Right lobe of liver (tissue), 6 donors: Measurements from ENCODE around the gene TTC28. TPM values are rescaled to one million over a fixed set of nuclear protein-coding genes. Genes with fewer than 3 reads are reported as not detected.
A peak's percentile ranks its signal among the peaks of the same experiment; 100 is the strongest.

Experiments used
- ATAC-seq, 4 donors: fragments of 200-7000 bp; cut with Tn5 transposase; one replicate each; pipeline ENCODE4 v1.9.1; 2020; ENCODE audit warnings: mild to moderate bottlenecking in 4 of 4, moderate library complexity in 4 of 4
- DNase-seq, 3 donors: peaks; one replicate each; pipeline ENCODE4 v3.0.0-alpha.2; 2020
- H3K27ac ChIP-seq, 3 donors: fragments of 200-600 bp; one replicate each; pipeline ENCODE4 v1.8.0; 2022
- H3K27me3 ChIP-seq, 2 donors: fragments of 200-600 bp; one replicate each; pipeline ENCODE4 v1.8.0; 2022
- H3K36me3 ChIP-seq, 4 donors: fragments of 200-600 bp; sonication (generic) in 1 of 4; one replicate each; pipeline versions ENCODE4 v1.5.1 to v1.8.0; 2017 to 2022; ENCODE audit warnings: control low read depth in 1 of 4
- H3K4me1 ChIP-seq, 4 donors: fragments of 200-600 bp; sonication (generic) in 1 of 4; one replicate each; pipeline versions ENCODE4 v1.5.1 to v1.8.0; 2017 to 2022; ENCODE audit warnings: control low read depth in 1 of 4
- H3K4me3 ChIP-seq, 3 donors: fragments of 200-600 bp; one replicate each; pipeline ENCODE4 v1.8.0; 2022
- H3K9me3 ChIP-seq, 4 donors: fragments of 200-600 bp; sonication (generic) in 1 of 4; one replicate each; pipeline versions ENCODE4 v1.5.1 to v1.8.0; 2017 to 2022; ENCODE audit warnings: control low read depth in 1 of 4
- POLR2A ChIP-seq: fragments of 450-650 bp; IDR thresholded peaks from one replicate; pipeline ENCODE4 v1.6.1; 2017; ENCODE audit warnings: antibody characterized with exemption, mild to moderate bottlenecking
- WGBS: methylation state at CpG from one replicate; pipeline ENCODE4 v1.1.6; 2018; ENCODE audit warnings: low coverage, low lambda C conversion rate; ENCODE audit not compliant: insufficient coverage; ENCODE audit errors: missing lambda C conversion rate; 5-methylcytosine and 5-hydroxymethylcytosine counted together
- intact Hi-C, 2 donors: fragments of 100-400 bp; cut with DNase I; formaldehyde crosslinking; loops; one replicate each; pipeline versions ENCODE4 v1.11.2 to v1.14.1; 2022
- total RNA-seq, 6 experiments: library from RNA; depleted of rRNA in 2 of 6; stranded (reverse); fragments of >200 nt in 2 of 6; fragmentation: NEBNext Ultra II Directional in 3 of 6; extraction: Animal tissue kit (Norgen Biotek cat#: 25700) in 3 of 6; gene quantifications; one replicate each; pipeline versions ENCODE4 v1.1.0 to v1.2.4, GENCODE V29; 2016 to 2023
- TF ChIP-seq, protein P1 (sequence below), 4 donors: fragments of 200-600 bp in 3 of 4; fragments of 450-650 bp in 1 of 4; IDR thresholded peaks; one replicate each; pipeline versions ENCODE4 v1.5.1 to v1.8.0; 2016 to 2022; ENCODE audit warnings: antibody characterized with exemption in 4 of 4, mild to moderate bottlenecking in 2 of 4
- donor health status: DM: no; HTN: yes; CAD: no.
- donor health status: DM: no; HTN: no; CAD: no.
- donor health status: DM: no; HTN: no; CAD: no.
- donor health status: DM: no; HTN: yes; CAD: no.
- donor health status: DM: no; HTN: yes; CAD: no.

The TTC28 gene
- total RNA-seq, 6 experiments from 2014 or later: 9.4 to 38.3 (median 15.0) TPM

DNA sequence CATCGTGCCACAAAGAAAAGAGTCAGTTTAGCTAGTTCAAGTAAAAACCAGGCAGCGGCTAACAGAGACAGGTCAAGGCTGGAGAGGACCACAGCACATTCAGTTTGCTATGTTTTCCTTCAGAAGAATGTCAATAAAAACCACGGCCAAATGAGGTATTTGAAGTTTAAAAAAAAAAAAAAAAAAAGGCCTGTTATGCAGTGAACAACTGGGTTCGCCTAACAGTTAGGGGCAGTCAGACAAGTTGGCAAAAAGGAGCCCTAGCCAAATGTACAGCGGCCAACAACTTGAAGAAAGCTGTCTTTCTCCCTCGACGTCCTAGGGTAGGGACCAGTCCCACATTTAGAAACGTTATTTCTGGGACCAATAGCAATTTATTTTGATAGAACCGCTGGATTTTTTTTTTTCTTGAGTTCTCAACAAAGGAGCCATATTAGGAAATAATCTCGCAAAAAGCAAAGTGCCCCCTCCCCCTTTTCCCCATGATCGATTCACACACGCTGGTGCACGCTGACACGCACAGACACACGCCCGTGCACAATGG lies 237.8 kb downstream of the TTC28 start:
- peak; percentile 51 to 69 (median 62) for ATAC-seq
- Histone ChIP-seq H3K36me3 (no peaks in the 10 kb centered on the region), H3K9me3 (no peaks in the 10 kb centered on the region), H3K27me3 (no peaks in the 10 kb centered on the region), H3K4me1 (peaks cover 0 to 20% (median 7%) of the 10 kb centered on the region in 4 donors), H3K4me3 (peak overlapping the region; percentile 51 to 62 (median 53)), H3K27ac (peak overlapping the region; percentile 15 to 83 (median 61))
- no peak for TF ChIP-seq POLR2A
- TF ChIP-seq, protein P1, sequence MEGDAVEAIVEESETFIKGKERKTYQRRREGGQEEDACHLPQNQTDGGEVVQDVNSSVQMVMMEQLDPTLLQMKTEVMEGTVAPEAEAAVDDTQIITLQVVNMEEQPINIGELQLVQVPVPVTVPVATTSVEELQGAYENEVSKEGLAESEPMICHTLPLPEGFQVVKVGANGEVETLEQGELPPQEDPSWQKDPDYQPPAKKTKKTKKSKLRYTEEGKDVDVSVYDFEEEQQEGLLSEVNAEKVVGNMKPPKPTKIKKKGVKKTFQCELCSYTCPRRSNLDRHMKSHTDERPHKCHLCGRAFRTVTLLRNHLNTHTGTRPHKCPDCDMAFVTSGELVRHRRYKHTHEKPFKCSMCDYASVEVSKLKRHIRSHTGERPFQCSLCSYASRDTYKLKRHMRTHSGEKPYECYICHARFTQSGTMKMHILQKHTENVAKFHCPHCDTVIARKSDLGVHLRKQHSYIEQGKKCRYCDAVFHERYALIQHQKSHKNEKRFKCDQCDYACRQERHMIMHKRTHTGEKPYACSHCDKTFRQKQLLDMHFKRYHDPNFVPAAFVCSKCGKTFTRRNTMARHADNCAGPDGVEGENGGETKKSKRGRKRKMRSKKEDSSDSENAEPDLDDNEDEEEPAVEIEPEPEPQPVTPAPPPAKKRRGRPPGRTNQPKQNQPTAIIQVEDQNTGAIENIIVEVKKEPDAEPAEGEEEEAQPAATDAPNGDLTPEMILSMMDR (IDR thresholded peaks at IDR 0.05): no peak
- intact Hi-C loops: no loop called here
- peak in 1 of 3 donors; percentile 50 for DNase-seq
- 5% methylated on average over 16 of the region's 16 CpGs for WGBS

DNA sequence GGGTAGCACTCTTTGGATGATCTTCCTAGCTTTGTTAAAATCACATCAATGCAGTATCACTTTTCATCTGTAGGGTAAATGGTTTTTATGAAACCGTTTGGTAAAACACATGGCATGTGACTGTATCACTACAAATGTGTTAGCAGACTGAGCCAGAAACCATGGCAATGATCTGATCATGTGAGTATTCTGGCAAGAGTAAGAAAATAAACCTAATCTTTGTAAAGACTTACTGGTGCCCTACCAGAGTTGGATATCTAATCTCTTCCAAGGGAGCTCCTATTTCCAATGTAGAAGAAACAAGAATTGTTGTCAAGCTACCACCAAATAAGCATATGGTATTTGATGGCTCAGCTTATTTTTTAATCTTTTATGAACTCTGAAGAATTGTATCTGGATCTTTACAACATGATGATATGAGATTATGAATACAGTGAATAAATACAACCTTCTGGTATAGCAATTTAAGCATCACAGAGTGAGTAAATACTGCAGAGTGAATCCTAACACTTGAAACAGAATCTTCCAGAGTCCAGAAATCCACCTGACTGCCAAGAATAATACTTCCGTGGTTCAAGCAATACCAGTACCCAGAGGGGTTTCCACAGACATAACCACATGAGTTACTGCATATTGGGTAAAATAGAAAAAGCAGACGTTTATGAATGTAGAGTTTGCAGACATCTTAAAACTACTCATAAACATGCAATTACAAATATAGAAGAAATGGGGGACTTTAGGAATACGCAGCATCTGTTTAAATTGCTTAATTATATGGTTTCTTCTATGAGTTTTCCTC lies 238.8 kb downstream of the TTC28 start:
- DNase-seq (no peak), ATAC-seq (no peak)
- Histone ChIP-seq H3K9me3 (no peaks in the 10 kb centered on the region), H3K36me3 (no peaks in the 10 kb centered on the region), H3K27me3 (no peaks in the 10 kb centered on the region), H3K4me3 (no peak overlapping the region), H3K4me1 (peaks cover 0 to 20% (median 8%) of the 10 kb centered on the region in 4 donors), H3K27ac (no peak overlapping the region)
- WGBS: 54% methylated on average over 4 of the region's 4 CpGs
- intact Hi-C loops: no loop called here
- TF ChIP-seq, protein P1 (IDR thresholded peaks at IDR 0.05): no peak
- no peak for TF ChIP-seq POLR2A

DNA sequence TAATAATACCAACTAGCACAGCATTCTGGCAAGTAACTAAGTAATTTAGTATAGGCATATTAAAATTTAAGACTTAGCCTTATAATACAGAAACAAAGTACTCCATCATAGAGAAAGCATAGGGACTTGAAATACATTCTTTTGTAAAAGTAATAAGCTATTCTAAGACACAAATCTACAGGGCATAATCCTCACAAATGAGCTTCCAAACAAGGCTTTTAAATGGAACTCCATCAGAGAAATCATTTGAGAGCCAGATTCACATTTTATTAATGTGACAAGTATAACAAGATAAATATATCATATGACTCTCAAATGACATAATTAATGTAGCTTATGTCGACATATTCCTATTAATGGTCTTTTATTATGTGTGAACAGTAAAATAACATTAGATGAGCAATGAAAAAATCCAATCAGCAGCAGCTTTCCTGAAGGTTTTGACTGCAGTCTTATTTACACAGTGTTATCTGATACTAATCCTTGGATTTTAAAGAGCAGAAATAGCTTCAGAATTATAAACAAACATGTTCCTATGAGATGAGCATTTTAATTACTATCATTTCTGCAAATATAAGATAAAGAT lies 241.4 kb downstream of the TTC28 start:
- TF ChIP-seq, protein P1 (IDR thresholded peaks at IDR 0.05): no peak
- TF ChIP-seq POLR2A: no peak
- no peaks in the 10 kb centered on the region for H3K36me3 ChIP-seq
- no peaks in the 10 kb centered on the region for H3K9me3 ChIP-seq
- peaks cover 0 to 25% (median 12%) of the 10 kb centered on the region in 4 donors for H3K4me1 ChIP-seq
- DNase-seq: no peak
- 87% methylated on average over 1 of the region's 1 CpG for WGBS
- intact Hi-C loops: no loop called here
- H3K4me3 ChIP-seq: no peak overlapping the region
- H3K27ac ChIP-seq: no peak overlapping the region
- ATAC-seq: no peak
- no peaks in the 10 kb centered on the region for H3K27me3 ChIP-seq

DNA sequence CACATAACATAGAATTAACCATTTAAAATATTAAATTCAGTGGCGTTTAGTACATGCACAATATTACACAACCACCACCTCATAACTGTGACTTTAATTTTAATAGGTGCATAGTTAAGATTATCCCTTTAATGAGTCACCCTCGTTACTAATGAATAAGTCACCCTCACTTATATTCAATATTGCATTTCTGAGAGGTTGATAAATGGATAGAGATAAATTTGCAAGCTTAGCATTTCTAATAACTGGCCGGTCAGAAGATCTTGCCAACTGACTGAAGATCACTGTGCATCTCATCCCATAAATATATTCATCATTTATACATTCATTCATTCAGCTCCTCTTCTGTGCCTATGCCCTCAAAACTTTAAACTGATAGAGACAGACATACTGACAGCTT lies 243.7 kb downstream of the TTC28 start:
- no peak for TF ChIP-seq POLR2A
- TF ChIP-seq, protein P1 (IDR thresholded peaks at IDR 0.05): no peak
- no peaks in the 10 kb centered on the region for H3K9me3 ChIP-seq
- no peak overlapping the region for H3K27ac ChIP-seq
- intact Hi-C loops: no loop called here
- ATAC-seq (no peak), DNase-seq (no peak)
- H3K27me3 ChIP-seq: no peaks in the 10 kb centered on the region
- no peaks in the 10 kb centered on the region for H3K36me3 ChIP-seq
- H3K4me3 ChIP-seq: no peak overlapping the region
- peaks cover 0 to 12% (median 5%) of the 10 kb centered on the region in 4 donors for H3K4me1 ChIP-seq
- WGBS: 56% methylated on average over 3 of the region's 3 CpGs
